DOHH2 (cell line): ENCODE data around the gene FIZ1.

Experiments used
- H3F3A ChIP-seq: fragments of 200-600 bp; sonication (generic), shearing (Covaris generic); 2 replicates; pipeline ENCODE4 v1.6.0; 2016; ENCODE audit warnings: antibody characterized with exemption, mild to moderate bottlenecking; ENCODE audit not compliant: control insufficient read depth, insufficient read depth
- H3K27ac ChIP-seq: fragments of 200-600 bp; sonication (generic); 2 replicates; pipeline ENCODE4 v1.5.1; 2014; ENCODE audit warnings: low read depth, mild to moderate bottlenecking, low read length, moderate library complexity
- H3K27me3 ChIP-seq: fragments of 200-600 bp; sonication (generic); 2 replicates; pipeline ENCODE4 v1.6.1; 2014; ENCODE audit warnings: mild to moderate bottlenecking, low read length, mixed read lengths; ENCODE audit not compliant: control insufficient read depth
- H3K36me3 ChIP-seq: fragments of 200-600 bp; sonication (generic); 2 replicates; pipeline ENCODE4 v1.6.1; 2014; ENCODE audit warnings: mild to moderate bottlenecking, low read length, moderate library complexity, mixed read lengths; ENCODE audit not compliant: control insufficient read depth
- H3K4me1 ChIP-seq: fragments of 200-600 bp; sonication (generic); 2 replicates; pipeline ENCODE4 v1.6.1; 2014; ENCODE audit warnings: mild to moderate bottlenecking, low read length, mixed read lengths; ENCODE audit not compliant: control insufficient read depth
- H3K4me2 ChIP-seq: fragments of 200-600 bp; sonication (generic); 2 replicates; pipeline ENCODE4 v1.6.0; 2014; ENCODE audit warnings: mild to moderate bottlenecking, low read length, moderate library complexity
- H3K4me3 ChIP-seq: fragments of 200-600 bp; sonication (generic); 2 replicates; pipeline ENCODE4 v1.5.1; 2014; ENCODE audit warnings: mild to moderate bottlenecking, low read length, mixed read lengths
- H3K79me2 ChIP-seq: fragments of 200-600 bp; sonication (generic); 2 replicates; pipeline ENCODE4 v1.6.1; 2014; ENCODE audit warnings: mild to moderate bottlenecking, low read length, mixed read lengths; ENCODE audit not compliant: control insufficient read depth
- H3K9me2 ChIP-seq: fragments of 200-600 bp; sonication (generic); replicated peaks from 2 replicates; pipeline ENCODE4 v1.6.1; 2014; ENCODE audit warnings: mild to moderate bottlenecking, low read length, mixed read lengths; ENCODE audit not compliant: control insufficient read depth
- H3K9me3 ChIP-seq: fragments of 200-600 bp; sonication (generic); 2 replicates; pipeline ENCODE4 v1.6.1; 2014; ENCODE audit warnings: antibody characterized with exemption, low read length, mixed read lengths; ENCODE audit not compliant: control insufficient read depth, insufficient read depth
- H4K20me1 ChIP-seq: fragments of 200-600 bp; sonication (generic); 2 replicates; pipeline ENCODE4 v1.6.0; 2014; ENCODE audit warnings: low read depth, mild to moderate bottlenecking, antibody characterized with exemption, low read length, moderate library complexity; ENCODE audit not compliant: control insufficient read depth, insufficient read depth
- EZH2phosphoT487 ChIP-seq: fragments of 200-600 bp; sonication (generic); IDR thresholded peaks from 2 replicates; pipeline ENCODE4 v1.6.1; 2017; ENCODE audit warnings: borderline replicate concordance, mild to moderate bottlenecking, antibody characterized with exemption, low read length, moderate library complexity, mixed read lengths
- TF ChIP-seq, protein P1 (sequence below): fragments of 200-600 bp; sonication (generic); IDR thresholded peaks from one replicate; pipeline ENCODE4 v1.5.1; 2014; ENCODE audit warnings: antibody characterized with exemption, mild to moderate bottlenecking, low read depth, low read length; ENCODE audit not compliant: poor library complexity, severe bottlenecking

FIZ1 gene

DNA sequence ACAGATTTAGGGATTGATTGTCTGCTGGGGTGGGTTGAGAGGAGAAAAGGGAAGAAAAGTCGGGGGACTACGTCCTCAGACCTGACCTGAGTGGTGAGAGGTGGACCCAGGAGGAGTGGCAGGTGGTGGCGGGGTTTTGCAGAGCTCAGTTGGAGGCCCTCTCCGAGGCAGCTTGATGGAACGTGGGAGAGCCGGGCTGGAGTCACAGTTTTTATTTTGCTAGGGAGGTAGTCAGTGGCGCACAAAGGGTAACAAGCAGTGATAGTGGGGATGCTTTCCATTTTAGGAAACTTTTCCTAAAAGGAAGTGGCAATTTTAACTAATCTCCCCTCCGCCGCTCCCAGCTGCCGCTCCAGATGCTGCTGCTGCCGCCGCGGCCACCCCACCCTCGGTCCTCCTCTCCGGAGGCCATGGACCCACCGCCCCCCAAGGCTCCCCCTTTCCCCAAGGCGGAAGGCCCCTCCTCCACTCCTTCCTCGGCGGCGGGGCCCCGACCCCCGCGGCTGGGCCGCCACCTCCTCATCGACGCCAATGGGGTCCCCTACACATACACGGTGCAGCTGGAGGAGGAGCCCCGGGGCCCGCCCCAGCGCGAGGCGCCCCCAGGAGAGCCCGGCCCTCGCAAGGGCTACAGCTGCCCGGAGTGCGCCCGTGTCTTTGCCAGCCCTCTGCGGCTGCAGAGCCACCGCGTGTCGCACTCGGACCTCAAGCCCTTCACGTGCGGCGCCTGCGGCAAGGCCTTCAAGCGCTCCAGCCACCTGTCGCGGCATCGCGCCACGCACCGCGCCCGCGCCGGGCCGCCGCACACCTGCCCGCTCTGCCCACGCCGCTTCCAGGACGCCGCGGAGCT is 43.1 kb upstream of the FIZ1 start:
- Histone ChIP-seq H3K4me3 (peak overlapping the region; percentile 95), H3K9me3 (no peaks in the 10 kb centered on the region), H3K4me1 (peaks cover 64% of the 10 kb centered on the region), H3K36me3 (peaks cover 55% of the 10 kb centered on the region), H3K27me3 (no peaks in the 10 kb centered on the region), H4K20me1 (no peaks in the 10 kb centered on the region), H3F3A (peaks cover 42% of the 10 kb centered on the region), H3K9me2 (no peaks in the 10 kb centered on the region), H3K4me2 (peak overlapping the region; percentile 87), H3K27ac (peak overlapping the region; percentile 99), H3K79me2 (peaks cover 80% of the 10 kb centered on the region)
- TF ChIP-seq, protein P1, sequence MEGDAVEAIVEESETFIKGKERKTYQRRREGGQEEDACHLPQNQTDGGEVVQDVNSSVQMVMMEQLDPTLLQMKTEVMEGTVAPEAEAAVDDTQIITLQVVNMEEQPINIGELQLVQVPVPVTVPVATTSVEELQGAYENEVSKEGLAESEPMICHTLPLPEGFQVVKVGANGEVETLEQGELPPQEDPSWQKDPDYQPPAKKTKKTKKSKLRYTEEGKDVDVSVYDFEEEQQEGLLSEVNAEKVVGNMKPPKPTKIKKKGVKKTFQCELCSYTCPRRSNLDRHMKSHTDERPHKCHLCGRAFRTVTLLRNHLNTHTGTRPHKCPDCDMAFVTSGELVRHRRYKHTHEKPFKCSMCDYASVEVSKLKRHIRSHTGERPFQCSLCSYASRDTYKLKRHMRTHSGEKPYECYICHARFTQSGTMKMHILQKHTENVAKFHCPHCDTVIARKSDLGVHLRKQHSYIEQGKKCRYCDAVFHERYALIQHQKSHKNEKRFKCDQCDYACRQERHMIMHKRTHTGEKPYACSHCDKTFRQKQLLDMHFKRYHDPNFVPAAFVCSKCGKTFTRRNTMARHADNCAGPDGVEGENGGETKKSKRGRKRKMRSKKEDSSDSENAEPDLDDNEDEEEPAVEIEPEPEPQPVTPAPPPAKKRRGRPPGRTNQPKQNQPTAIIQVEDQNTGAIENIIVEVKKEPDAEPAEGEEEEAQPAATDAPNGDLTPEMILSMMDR = no peak
- no peak for TF ChIP-seq EZH2phosphoT487

DNA sequence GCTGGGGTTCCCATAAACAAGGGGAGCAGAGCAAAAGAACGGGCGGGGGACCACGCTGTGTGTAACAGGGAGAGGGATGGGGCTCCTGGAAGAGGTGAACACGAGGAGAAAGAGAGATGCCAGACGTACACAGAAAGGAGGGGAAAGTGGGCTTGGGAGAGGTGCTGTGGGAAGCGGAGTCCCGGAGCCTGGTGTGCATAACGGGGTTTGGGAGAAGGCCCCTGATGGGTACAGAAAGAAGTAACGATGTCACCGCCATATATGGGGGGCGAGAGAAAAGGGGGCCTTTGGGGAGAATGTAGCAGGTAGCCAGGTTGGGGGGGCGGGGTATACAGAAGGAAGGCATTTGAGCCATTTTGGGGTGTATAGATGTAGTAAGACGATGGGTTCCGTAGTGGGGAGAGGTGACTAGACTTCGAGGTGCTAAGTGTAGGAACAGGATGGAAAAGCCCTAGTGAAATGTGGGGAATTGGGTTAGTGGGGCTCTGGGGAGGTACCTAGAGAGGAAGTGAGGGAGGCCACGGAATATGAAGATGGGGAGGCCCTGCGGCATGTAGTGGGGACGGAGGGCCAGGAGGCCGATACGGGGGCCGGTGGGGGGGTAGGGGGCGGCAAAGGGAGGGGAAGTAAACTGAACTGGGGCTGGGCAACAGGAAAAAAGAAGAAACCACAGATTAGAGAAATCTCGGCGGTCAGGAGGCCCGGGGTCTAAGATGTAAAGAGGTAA is 42.3 kb upstream of the FIZ1 start:
- Histone ChIP-seq H3K4me2 (peak overlapping the region; percentile 87), H3K4me3 (peak overlapping the region; percentile 95), H3F3A (peaks cover 34% of the 10 kb centered on the region), H3K27ac (peak overlapping the region; percentile 99), H3K36me3 (peaks cover 49% of the 10 kb centered on the region), H3K79me2 (peaks cover 82% of the 10 kb centered on the region), H4K20me1 (no peaks in the 10 kb centered on the region), H3K27me3 (no peaks in the 10 kb centered on the region), H3K9me3 (no peaks in the 10 kb centered on the region), H3K4me1 (peaks cover 61% of the 10 kb centered on the region), H3K9me2 (no peaks in the 10 kb centered on the region)
- TF ChIP-seq EZH2phosphoT487 = no peak
- TF ChIP-seq, protein P1 = no peak

DNA sequence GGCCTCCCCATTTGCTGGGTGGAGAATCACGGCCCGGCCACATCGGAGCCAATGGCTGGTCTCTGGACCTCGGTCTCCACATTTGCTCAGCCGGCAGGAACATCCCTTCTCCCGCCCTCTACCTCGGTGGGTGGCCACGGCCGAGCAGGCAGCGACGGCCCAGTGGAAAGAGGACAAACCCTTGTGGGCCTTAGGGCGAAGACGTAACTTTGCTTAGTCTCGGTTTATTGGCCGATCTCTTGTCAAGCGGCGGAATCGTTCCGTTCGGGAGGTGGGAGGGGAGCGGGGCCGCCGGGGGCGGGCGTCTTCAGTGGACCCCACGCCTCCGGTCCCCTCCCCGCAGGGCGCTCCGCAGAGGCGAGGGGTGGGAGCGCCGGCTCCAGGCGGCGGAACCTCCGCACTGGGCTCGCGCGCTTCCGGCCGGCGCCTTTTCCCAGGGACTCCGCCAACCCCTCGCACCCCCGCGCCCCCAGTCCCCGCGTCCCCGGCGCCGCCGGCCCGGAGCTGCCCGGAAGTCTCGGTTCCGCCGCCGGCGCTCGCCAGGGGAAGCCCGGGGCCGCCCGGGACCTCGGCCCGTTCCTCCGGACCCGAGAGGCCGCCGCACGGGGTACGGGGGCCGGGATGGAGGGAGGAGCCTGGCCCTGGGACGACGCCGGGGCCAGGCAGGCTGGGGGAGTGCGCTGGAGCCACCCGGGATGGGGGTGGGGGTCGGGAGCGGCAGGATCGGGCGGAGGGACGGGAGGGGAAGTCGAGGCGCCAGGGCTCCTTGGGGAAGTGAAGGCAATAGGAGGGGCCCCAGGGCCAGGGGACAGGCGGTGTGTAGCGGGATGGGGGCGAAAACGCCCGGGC is 41.5 kb upstream of the FIZ1 start, which contains the start of gene ZNF580:
Gene ZNF580 (plus strand): TSS at position 426 of the 849 bp plus-strand sequence. CDS start 1,507 bp downstream, outside the sequence.
- TF ChIP-seq, protein P1 = no peak
- TF ChIP-seq EZH2phosphoT487 = no peak
- Histone ChIP-seq H3K4me3 (peak within 1 kb of the TSS; percentile 95), H3K9me2 (no peaks in the 10 kb centered on the region)

More for the DNA sequence above, 41.5 kb upstream of the FIZ1 start, which contains the start of gene ZNF580:
- Histone ChIP-seq H3K4me1 (peaks cover 61% of the 10 kb centered on the region), H3K27ac (peak within 1 kb of the TSS; percentile 99), H4K20me1 (no peaks in the 10 kb centered on the region; the same call in 1 of the 2 replicates), H3F3A (peaks cover 32% of the 10 kb centered on the region), H3K27me3 (no peaks in the 10 kb centered on the region), H3K9me3 (no peaks in the 10 kb centered on the region), H3K36me3 (peaks cover 49% of the 10 kb centered on the region), H3K79me2 (peaks cover 83% of the 10 kb centered on the region), H3K4me2 (peak within 1 kb of the TSS; percentile 87)
